PC-3 (cell line): Measurements from ENCODE around the gene CHMP1B. TPM values are rescaled to one million over a fixed set of nuclear protein-coding genes. Genes with fewer than 3 reads are reported as not detected.

ENCODE experiments used
- ATAC-seq: fragments of 200-7000 bp; cut with Tn5 transposase; 2 replicates; pipeline ENCODE4 v1.9.1; 2020; ENCODE audit warnings: mild to moderate bottlenecking, moderate library complexity
- BruUV-seq: library from RNA; stranded (reverse); fragments of 400-500 nt; replicated peaks from 2 replicates; lab custom pipeline; 2021; lab: Mats Ljungman, UMichigan
- CTCF ChIA-PET: fragments of 300-600 bp; sonication (Branson Sonifier 250); formaldehyde crosslinking; loops from one replicate; lab custom pipeline; 2022; ENCODE audit warnings: antibody characterized with exemption; lab: Charles Lee
- POLR2A ChIA-PET: fragments of 300-600 bp; sonication (Branson Sonifier 250); formaldehyde crosslinking; loops from one replicate; lab custom pipeline; 2022; ENCODE audit warnings: antibody characterized with exemption; ENCODE audit not compliant: unreplicated experiment; lab: Charles Lee
- DNase-seq: peaks from one replicate; pipeline ENCODE4 v3.0.0-alpha.2; 2015
- H2AFZ ChIP-seq: fragments of 300-600 bp; sonication (generic); 2 replicates; pipeline ENCODE4 v1.6.0; 2016; ENCODE audit warnings: antibody characterized with exemption, low read length
- H3F3A ChIP-seq: fragments of 300-600 bp; sonication (generic); one replicate; pipeline ENCODE4 v1.6.0; 2017; ENCODE audit warnings: antibody characterized with exemption, low read length, control low read depth, mild to moderate bottlenecking; ENCODE audit not compliant: unreplicated experiment
- H3K27ac ChIP-seq: fragments of 300-600 bp; sonication (generic); 2 replicates; pipeline ENCODE4 v1.5.1; 2016; ENCODE audit warnings: mild to moderate bottlenecking, low read length
- H3K27me3 ChIP-seq: fragments of 300-600 bp; sonication (generic); 2 replicates; pipeline ENCODE4 v1.6.1; 2016; ENCODE audit warnings: low read length, mixed read lengths
- H3K36me3 ChIP-seq: fragments of 300-600 bp; sonication (generic); 2 replicates; pipeline ENCODE4 v1.6.1; 2016; ENCODE audit warnings: low read depth, mixed run types, low read length, mixed read lengths
- H3K4me1 ChIP-seq: fragments of 300-600 bp; sonication (generic); 2 replicates; pipeline ENCODE4 v1.5.1; 2016; ENCODE audit warnings: low read length; ENCODE audit not compliant: insufficient read depth
- H3K4me2 ChIP-seq: fragments of 300-600 bp; sonication (generic); 2 replicates; pipeline ENCODE4 v1.6.0; 2016; ENCODE audit warnings: low read length
- H3K4me3 ChIP-seq: fragments of 300-600 bp; sonication (generic); 2 replicates; pipeline ENCODE4 v1.5.1; 2016; ENCODE audit warnings: mild to moderate bottlenecking, low read length, mixed read lengths
- H3K79me2 ChIP-seq: fragments of 300-600 bp; sonication (generic); 2 replicates; pipeline ENCODE4 v1.6.1; 2017; ENCODE audit warnings: low read length, mixed read lengths
- H3K9ac ChIP-seq: fragments of 300-600 bp; sonication (generic); 2 replicates; pipeline ENCODE4 v1.6.0; 2016; ENCODE audit warnings: mild to moderate bottlenecking, low read length
- H3K9me2 ChIP-seq: fragments of 300-600 bp; sonication (generic); replicated peaks from 2 replicates; pipeline ENCODE4 v1.6.1; 2016; ENCODE audit warnings: mixed run types, low read length, mixed read lengths
- H3K9me3 ChIP-seq: fragments of 300-600 bp; sonication (generic); 2 replicates; pipeline ENCODE4 v1.6.1; 2016; ENCODE audit warnings: low read length, mixed read lengths
- H4K20me1 ChIP-seq: fragments of 300-600 bp; sonication (generic); 2 replicates; pipeline ENCODE4 v1.6.1; 2016; ENCODE audit warnings: low read length, mixed read lengths
- EZH2 ChIP-seq: fragments of 300-600 bp; sonication (generic); IDR thresholded peaks from one replicate; pipeline ENCODE4 v1.6.1; 2017; ENCODE audit warnings: antibody characterized with exemption, mild to moderate bottlenecking, low read length; ENCODE audit not compliant: unreplicated experiment
- EZH2phosphoT487 ChIP-seq: fragments of 300-600 bp; sonication (generic); IDR thresholded peaks from 2 replicates; pipeline ENCODE4 v1.6.1; 2018; ENCODE audit warnings: mild to moderate bottlenecking, antibody characterized with exemption, low read length, borderline replicate concordance
- intact Hi-C: fragments of 100-400 bp; cut with micrococcal nuclease; formaldehyde crosslinking; loops from 2 replicates; pipeline ENCODE4 v1.9.0; 2023
- total RNA-seq: library from RNA; depleted of rRNA; stranded (reverse); fragments of >200 nt; gene quantifications from 2 replicates; pipeline ENCODE4 v1.2.3, GENCODE V29; 2014
- TF ChIP-seq, protein P1 (sequence below): fragments of 300-600 bp; sonication (generic); conservative IDR thresholded peaks from 2 replicates; pipeline ENCODE4 v1.5.1; 2017; ENCODE audit warnings: antibody characterized with exemption, low read depth, mild to moderate bottlenecking, low read length

CHMP1B gene
- total RNA-seq, 1 experiment from 2014 or later: 81.9 TPM

DNA sequence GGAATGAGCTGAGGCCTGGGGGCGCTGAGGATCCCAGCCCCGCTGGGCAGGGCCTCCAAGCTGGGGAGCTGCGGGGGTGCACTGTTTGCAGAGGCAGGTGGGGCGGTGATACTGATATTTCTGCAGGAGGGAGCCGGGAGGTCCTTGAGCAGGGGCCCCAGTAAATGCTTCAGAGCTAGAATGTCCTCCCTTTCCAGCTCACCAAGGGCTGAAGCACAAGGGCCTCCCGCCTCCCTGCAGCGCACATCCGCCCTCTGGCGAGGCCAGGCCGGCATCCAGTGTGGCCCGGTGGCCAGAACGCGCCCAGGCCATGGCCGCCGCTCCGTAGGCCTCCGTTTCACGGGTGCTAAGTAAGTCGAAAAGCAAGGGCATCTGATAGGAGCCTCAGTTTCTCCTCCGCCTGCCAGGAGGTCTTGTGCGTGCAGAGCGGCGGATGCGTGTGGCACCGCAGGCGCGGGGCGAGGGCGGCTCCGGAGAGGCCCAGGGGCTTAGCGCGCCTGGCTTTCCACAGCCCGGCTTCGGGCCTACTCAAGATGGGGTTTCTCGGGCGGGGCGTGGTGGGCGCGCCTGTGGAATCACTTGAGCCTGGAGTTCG lies 29.5 kb upstream of the CHMP1B start:
- H3K36me3 ChIP-seq: no peaks in the 10 kb centered on the region
- POLR2A ChIA-PET: no interaction called here
- no peak overlapping the region for H3K27ac ChIP-seq
- H3K27me3 ChIP-seq: peaks cover 12% of the 10 kb centered on the region
- TF ChIP-seq, protein P1, sequence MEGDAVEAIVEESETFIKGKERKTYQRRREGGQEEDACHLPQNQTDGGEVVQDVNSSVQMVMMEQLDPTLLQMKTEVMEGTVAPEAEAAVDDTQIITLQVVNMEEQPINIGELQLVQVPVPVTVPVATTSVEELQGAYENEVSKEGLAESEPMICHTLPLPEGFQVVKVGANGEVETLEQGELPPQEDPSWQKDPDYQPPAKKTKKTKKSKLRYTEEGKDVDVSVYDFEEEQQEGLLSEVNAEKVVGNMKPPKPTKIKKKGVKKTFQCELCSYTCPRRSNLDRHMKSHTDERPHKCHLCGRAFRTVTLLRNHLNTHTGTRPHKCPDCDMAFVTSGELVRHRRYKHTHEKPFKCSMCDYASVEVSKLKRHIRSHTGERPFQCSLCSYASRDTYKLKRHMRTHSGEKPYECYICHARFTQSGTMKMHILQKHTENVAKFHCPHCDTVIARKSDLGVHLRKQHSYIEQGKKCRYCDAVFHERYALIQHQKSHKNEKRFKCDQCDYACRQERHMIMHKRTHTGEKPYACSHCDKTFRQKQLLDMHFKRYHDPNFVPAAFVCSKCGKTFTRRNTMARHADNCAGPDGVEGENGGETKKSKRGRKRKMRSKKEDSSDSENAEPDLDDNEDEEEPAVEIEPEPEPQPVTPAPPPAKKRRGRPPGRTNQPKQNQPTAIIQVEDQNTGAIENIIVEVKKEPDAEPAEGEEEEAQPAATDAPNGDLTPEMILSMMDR: no peak
- TF ChIP-seq EZH2phosphoT487 (no peak), EZH2 (no peak)
- ATAC-seq (no peak), DNase-seq (no peak)
- intact Hi-C loops: no loop called here
- H3F3A ChIP-seq: no peaks in the 10 kb centered on the region
- no peaks in the 10 kb centered on the region for H3K4me1 ChIP-seq
- BruUV-seq: no TSS peak
- H3K9me2 ChIP-seq: no peaks in the 10 kb centered on the region
- H3K4me3 ChIP-seq: no peak overlapping the region
- no peak overlapping the region for H2AFZ ChIP-seq
- H3K79me2 ChIP-seq: no peaks in the 10 kb centered on the region
- H4K20me1 ChIP-seq: no peaks in the 10 kb centered on the region
- CTCF ChIA-PET: no interaction called here
- no peak overlapping the region for H3K9ac ChIP-seq
- no peaks in the 10 kb centered on the region for H3K9me3 ChIP-seq
- no peak overlapping the region for H3K4me2 ChIP-seq

DNA sequence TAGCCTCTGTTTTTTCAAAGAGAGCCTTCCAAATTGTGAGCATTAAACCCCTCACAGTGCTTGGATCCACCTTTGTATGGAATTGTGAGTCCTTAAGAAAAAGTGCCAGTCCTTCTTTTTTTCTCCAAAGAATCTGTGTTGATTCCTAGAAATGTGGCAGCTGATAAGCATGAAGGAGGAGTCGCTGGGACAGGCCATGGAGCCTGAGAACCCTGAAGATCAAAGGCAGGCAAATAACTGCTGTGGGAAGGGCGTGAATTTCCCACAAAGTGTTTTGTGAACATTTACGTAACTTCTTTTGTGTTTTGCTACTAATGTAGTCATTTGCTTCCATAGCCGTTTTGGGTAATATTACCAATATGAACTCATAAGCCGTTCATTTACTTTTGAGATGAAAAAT lies 27.7 kb upstream of the CHMP1B start:
- Histone ChIP-seq H3K27ac (no peak overlapping the region), H4K20me1 (no peaks in the 10 kb centered on the region), H3F3A (no peaks in the 10 kb centered on the region), H3K9me3 (no peaks in the 10 kb centered on the region), H3K4me2 (no peak overlapping the region), H3K79me2 (no peaks in the 10 kb centered on the region), H3K27me3 (peaks cover 9% of the 10 kb centered on the region), H3K9me2 (no peaks in the 10 kb centered on the region), H3K9ac (no peak overlapping the region), H2AFZ (no peak overlapping the region), H3K4me3 (no peak overlapping the region), H3K36me3 (no peaks in the 10 kb centered on the region), H3K4me1 (no peaks in the 10 kb centered on the region)
- intact Hi-C loops: no loop called here
- ChIA-PET POLR2A (no interaction called here), CTCF (no interaction called here)
- no TSS peak for BruUV-seq
- ATAC-seq (no peak), DNase-seq (no peak)
- TF ChIP-seq, protein P1: no peak
- no peak for TF ChIP-seq EZH2
- no peak for TF ChIP-seq EZH2phosphoT487

DNA sequence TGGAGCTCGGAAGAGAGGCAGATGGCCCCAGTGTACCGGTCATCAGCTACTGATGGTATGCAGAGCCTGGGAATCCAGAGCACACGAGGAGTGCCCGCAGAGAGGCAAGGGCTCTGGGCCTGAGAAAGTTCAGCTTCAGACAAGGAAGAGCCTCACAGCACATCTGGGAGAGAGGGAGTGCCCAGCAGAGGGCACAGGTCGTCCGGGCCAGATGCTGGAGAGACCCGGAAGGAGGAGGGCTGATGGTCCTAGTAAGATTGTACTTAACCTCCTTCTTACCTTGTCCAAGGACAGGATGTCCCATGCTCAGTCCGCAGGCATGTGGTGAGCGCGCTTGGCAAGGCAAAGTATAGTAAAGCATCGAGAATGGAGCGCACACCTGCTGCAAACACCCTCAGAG lies 24.4 kb upstream of the CHMP1B start:
- ATAC-seq: no peak
- TF ChIP-seq EZH2phosphoT487 (no peak), EZH2 (no peak)
- TF ChIP-seq, protein P1: no peak
- CTCF ChIA-PET: no interaction called here

More for the DNA sequence above, 24.4 kb upstream of the CHMP1B start:
- Histone ChIP-seq H3K79me2 (no peaks in the 10 kb centered on the region), H3F3A (no peaks in the 10 kb centered on the region), H3K36me3 (no peaks in the 10 kb centered on the region), H3K9me2 (no peaks in the 10 kb centered on the region), H3K4me1 (no peaks in the 10 kb centered on the region), H3K4me2 (no peak overlapping the region), H3K4me3 (no peak overlapping the region), H4K20me1 (no peaks in the 10 kb centered on the region), H3K27ac (no peak overlapping the region), H3K9ac (no peak overlapping the region), H2AFZ (no peak overlapping the region), H3K9me3 (no peaks in the 10 kb centered on the region), H3K27me3 (no peaks in the 10 kb centered on the region)
- intact Hi-C loops: no loop called here
- POLR2A ChIA-PET: no interaction called here
- no TSS peak for BruUV-seq
- DNase-seq: no peak
